NCI-H2081 treated with DMSO at 0.1 percent for 48 hours (cell line): Measurements from ENCODE around the gene MARK3.
"Not testable (repeated sequence)": the region's sequence is repeated elsewhere in the genome, so short reads cannot be mapped to it uniquely, and the experiment has no call there.

Experiments
- DNase-seq: peaks from one replicate; lab custom pipeline; 2025; lab: John Stamatoyannopoulos, UW

The MARK3 gene

GRCh38 chr14:103514596-103515421 is 129.6 kb downstream of the MARK3 start:
- DNase-seq, result no peak

- no peak for DNase-seq
Observed at GRCh38 chr14:103516426-103517173, 131.4 kb downstream of the MARK3 start.

GRCh38 chr14:103517174-103517566 is 132.0 kb downstream of the MARK3 start:
- no peak for DNase-seq

GRCh38 chr14:103517721-103518421 is 132.7 kb downstream of the MARK3 start:
- DNase-seq, result no peak

- no peak for DNase-seq
Observed at GRCh38 chr14:103518422-103519042, 133.3 kb downstream of the MARK3 start.

- DNase-seq, result no peak
Observed at GRCh38 chr14:103519043-103519836, 134.0 kb downstream of the MARK3 start.

- DNase-seq, result no peak
Observed at GRCh38 chr14:103519837-103520212, 134.6 kb downstream of the MARK3 start.

- DNase-seq, result no peak
Observed at GRCh38 chr14:103520269-103520656, 135.0 kb downstream of the MARK3 start.

- peak; percentile 72 for DNase-seq
Observed at GRCh38 chr14:103520657-103521437, 135.6 kb downstream of the MARK3 start.

GRCh38 chr14:103521438-103521950 is 136.3 kb downstream of the MARK3 start:
- no peak for DNase-seq

- no peak for DNase-seq
Observed at GRCh38 chr14:103521951-103522563, 136.8 kb downstream of the MARK3 start.

GRCh38 chr14:103522649-103523574 is 137.7 kb downstream of the MARK3 start, which contains the start of gene CKB:
TSS of gene CKB (minus strand) at chr14:103522830. CDS start at chr14:103522493, 337 bp downstream.
- peak; percentile 41 for DNase-seq

- DNase-seq, result no peak
Observed at GRCh38 chr14:103523575-103523954, 138.3 kb downstream of the MARK3 start.

GRCh38 chr14:103524002-103524935 is 139.1 kb downstream of the MARK3 start:
- no peak for DNase-seq

GRCh38 chr14:103525430-103526246 is 140.4 kb downstream of the MARK3 start:
- DNase-seq, result not testable (repeated sequence)

- no peak for DNase-seq
Observed at GRCh38 chr14:103526247-103526913, 141.2 kb downstream of the MARK3 start.
